HepG2 (cell line): Measurements from ENCODE around the gene MRPL37. TPM values are rescaled to one million over a fixed set of nuclear protein-coding genes. Genes with fewer than 3 reads are reported as not detected.

Experiments
- ATAC-seq: fragments of 200-7000 bp; cut with Tn5 transposase; 3 replicates; pipeline ENCODE4 v1.9.1; 2020; ENCODE audit warnings: mild to moderate bottlenecking, moderate library complexity
- BruUV-seq: library from RNA; stranded (reverse); fragments of 400-500 nt; replicated peaks from 2 replicates; lab custom pipeline; 2021; lab: Mats Ljungman, UMichigan
- CTCF ChIA-PET: fragments of 300-600 bp; formaldehyde crosslinking; extraction: SDS; loops from one replicate; lab custom pipeline; 2021; ENCODE audit warnings: low total read pairs, inconsistent platforms, low intra/inter-chr PET ratio; lab: Yijun Ruan, JAX
- POLR2A ChIA-PET: fragments of 350-600 bp; sonication (Branson Sonifier 250); formaldehyde crosslinking; loops from one replicate; lab custom pipeline; 2020; ENCODE audit warnings: antibody characterized with exemption, inconsistent platforms; lab: Yijun Ruan, JAX
- DNase-seq: peaks from one replicate; pipeline ENCODE4 v3.0.0-alpha.2; 2015; ENCODE audit warnings: low spot score
- FAIRE-seq: peaks from 3 replicates; lab custom pipeline; 2011; peaks lifted over from hg19 to GRCh38; lab: Jason Lieb, UNC
- H2AFZ ChIP-seq: one replicate; pipeline ENCODE4 v1.6.1; 2011; ENCODE audit warnings: low read length, inconsistent platforms
- H3K27ac ChIP-seq: fragments of 300-600 bp; 3 replicates; pipeline ENCODE4 v1.8.0; 2011; ENCODE audit warnings: mixed run types, mild to moderate bottlenecking, mixed read lengths, low read length, inconsistent platforms; ENCODE audit not compliant: insufficient read depth; ENCODE audit errors: extremely low read length
- H3K27me3 ChIP-seq, 2 experiments: fragments of 200-600 bp in 1 of 2; 2 replicates in 1 of 2; 3 replicates in 1 of 2; pipeline versions ENCODE4 v1.6.0 to v1.8.0; 2011; ENCODE audit warnings: low read length in 2 of 2, mild to moderate bottlenecking in 2 of 2, moderate library complexity in 2 of 2, inconsistent platforms in 1 of 2; ENCODE audit not compliant: insufficient read depth in 2 of 2, control insufficient read depth in 1 of 2
- H3K36me3 ChIP-seq, 2 experiments: fragments of 200-600 bp in 1 of 2; replicated peaks in 1 of 2; 2 replicates in 1 of 2; 3 replicates in 1 of 2; pipeline versions ENCODE4 v1.5.1 to v1.8.0; 2011; ENCODE audit warnings: low read length in 2 of 2, inconsistent platforms in 1 of 2; ENCODE audit not compliant: insufficient read depth in 2 of 2, control insufficient read depth in 1 of 2
- H3K4me1 ChIP-seq: 2 replicates; pipeline ENCODE4 v1.5.1; 2012; ENCODE audit warnings: low read length, inconsistent platforms; ENCODE audit not compliant: insufficient read depth
- H3K4me2 ChIP-seq: 2 replicates; pipeline ENCODE4 v1.6.0; 2011; ENCODE audit warnings: low read depth, low read length, inconsistent platforms
- H3K4me3 ChIP-seq, 3 experiments: fragments of 200-600 bp in 1 of 3; sonication (generic), shearing (Covaris generic) in 1 of 3; replicated peaks in 1 of 3; 2 replicates each; pipeline ENCODE4 v1.5.1; 2011 to 2016; ENCODE audit warnings: low read length in 3 of 3, inconsistent platforms in 2 of 3, low read depth in 2 of 3, mild to moderate bottlenecking in 2 of 3, control low read depth in 1 of 3, mixed read lengths in 1 of 3; ENCODE audit not compliant: insufficient read depth in 1 of 3
- H3K79me2 ChIP-seq: one replicate; pipeline ENCODE4 v1.6.1; 2011; ENCODE audit warnings: low read length, inconsistent platforms; ENCODE audit not compliant: insufficient read depth
- H3K9ac ChIP-seq: 2 replicates; pipeline ENCODE4 v1.6.0; 2011; ENCODE audit warnings: mild to moderate bottlenecking, low read depth, low read length, inconsistent platforms; ENCODE audit not compliant: insufficient read depth
- H3K9me3 ChIP-seq: 2 replicates; pipeline ENCODE4 v1.5.1; 2012; ENCODE audit warnings: mild to moderate bottlenecking, low read length
- H4K20me1 ChIP-seq: 2 replicates; pipeline ENCODE4 v1.6.0; 2011; ENCODE audit warnings: inconsistent platforms, mild to moderate bottlenecking, low read length, moderate library complexity; ENCODE audit not compliant: insufficient read depth
- ATF1 ChIP-seq: IDR thresholded peaks from 2 replicates; pipeline ENCODE4 v1.6.1; 2016; ENCODE audit warnings: mild to moderate bottlenecking, control low read depth
- BRD4 ChIP-seq: sonication (generic); formaldehyde crosslinking; IDR thresholded peaks from 2 replicates; pipeline ENCODE4 v1.4.0; 2020; ENCODE audit warnings: missing genetic modification reagents
- CHD2 ChIP-seq: IDR thresholded peaks from 2 replicates; pipeline ENCODE4 v1.6.1; 2011; ENCODE audit warnings: low read depth, low read length, improper control_type of control experiment
- NONO ChIP-seq, 2 experiments: fragments of 450-650 bp in 1 of 2; sonication (generic) in 1 of 2; formaldehyde crosslinking in 1 of 2; IDR thresholded peaks in 1 of 2; conservative IDR thresholded peaks in 1 of 2; 2 replicates each; pipeline versions ENCODE4 v1.6.1 to v1.8.0; 2017 to 2022; ENCODE audit warnings: mild to moderate bottlenecking in 1 of 2, missing genetic modification reagents in 1 of 2, moderate library complexity in 1 of 2
- SP5 ChIP-seq: IDR thresholded peaks from 2 replicates; pipeline ENCODE4 v1.6.1; 2016; ENCODE audit warnings: low read depth, borderline replicate concordance
- SRY ChIP-seq: sonication (generic); formaldehyde crosslinking; IDR thresholded peaks from 2 replicates; pipeline ENCODE4 v1.8.0; 2022; ENCODE audit warnings: mild to moderate bottlenecking, missing genetic modification reagents
- ZNF292 ChIP-seq: sonication (generic); formaldehyde crosslinking; IDR thresholded peaks from 2 replicates; pipeline ENCODE4 v1.8.1; 2022; ENCODE audit warnings: mild to moderate bottlenecking, low read depth, missing genetic modification reagents, borderline replicate concordance
- ZNF44 ChIP-seq: sonication (generic); formaldehyde crosslinking; IDR thresholded peaks from 2 replicates; pipeline ENCODE4 v1.5.1; 2020; ENCODE audit warnings: mild to moderate bottlenecking, missing genetic modification reagents
- ZNF660 ChIP-seq: sonication (generic); formaldehyde crosslinking; IDR thresholded peaks from 2 replicates; pipeline ENCODE4 v1.5.1; 2020; ENCODE audit warnings: mild to moderate bottlenecking, low read depth, missing genetic modification reagents, borderline replicate concordance
- ZNF780A ChIP-seq: sonication (generic); formaldehyde crosslinking; IDR thresholded peaks from 2 replicates; pipeline ENCODE4 v1.8.0; 2022; ENCODE audit warnings: mild to moderate bottlenecking, missing genetic modification reagents, moderate library complexity
- WGBS: methylation state at CpG from one replicate; pipeline ENCODE4 v1.1.6; 2017; ENCODE audit warnings: low lambda C conversion rate; 5-methylcytosine and 5-hydroxymethylcytosine counted together
- in situ Hi-C: cut with HindIII; loops from 2 replicates; pipeline ENCODE4 v1.10.0; 2017; ENCODE audit warnings: low pct_unique_long_range_greater_than_20kb; ENCODE audit not compliant: extremely low pct_ligation_motif_present
- intact Hi-C: fragments of 100-400 bp; cut with micrococcal nuclease; formaldehyde crosslinking; loops from one replicate; pipeline ENCODE4 v1.10.0; 2022; ENCODE audit not compliant: unreplicated experiment
- polyA plus RNA-seq, 8 experiments: library from polyadenylated mRNA; depleted of rRNA in 3 of 8; stranded (reverse) in 7 of 8; unstranded in 1 of 8; fragments of >200 nt; fragmentation: Illumina TruSeq in 4 of 8; extraction: Trizol in 4 of 8; gene quantifications; 2 replicates each; pipeline versions ENCODE4 v1.2.1 to v1.2.3, GENCODE V29; 2011 to 2016; ENCODE audit warnings: low read depth in 4 of 8, missing spikeins in 1 of 8, mixed read lengths in 1 of 8; ENCODE audit not compliant: insufficient read depth in 1 of 8
- total RNA-seq, 5 experiments: library from RNA; depleted of rRNA; stranded (reverse); fragments of >200 nt; fragmentation: Illumina TruSeq; extraction: Trizol; gene quantifications; 2 replicates each; pipeline ENCODE4 v1.2.3, GENCODE V29; 2016; ENCODE audit warnings: low read depth in 1 of 5
- TF ChIP-seq, protein P1 (sequence below): sonication (generic); formaldehyde crosslinking; IDR thresholded peaks from 2 replicates; pipeline ENCODE4 v1.4.0; 2020; ENCODE audit warnings: missing genetic modification reagents
- TF ChIP-seq, protein P2 (sequence below): sonication (generic); formaldehyde crosslinking; IDR thresholded peaks from 2 replicates; pipeline ENCODE4 v1.5.0; 2020; ENCODE audit warnings: mild to moderate bottlenecking, missing genetic modification reagents, moderate library complexity

MRPL37 gene
- total and polyA plus RNA-seq, 2 of the 13 experiments (the other 11 are each of a cell fraction or from before 2014, with no cell fraction given), result 31.7 to 127 TPM

DNA sequence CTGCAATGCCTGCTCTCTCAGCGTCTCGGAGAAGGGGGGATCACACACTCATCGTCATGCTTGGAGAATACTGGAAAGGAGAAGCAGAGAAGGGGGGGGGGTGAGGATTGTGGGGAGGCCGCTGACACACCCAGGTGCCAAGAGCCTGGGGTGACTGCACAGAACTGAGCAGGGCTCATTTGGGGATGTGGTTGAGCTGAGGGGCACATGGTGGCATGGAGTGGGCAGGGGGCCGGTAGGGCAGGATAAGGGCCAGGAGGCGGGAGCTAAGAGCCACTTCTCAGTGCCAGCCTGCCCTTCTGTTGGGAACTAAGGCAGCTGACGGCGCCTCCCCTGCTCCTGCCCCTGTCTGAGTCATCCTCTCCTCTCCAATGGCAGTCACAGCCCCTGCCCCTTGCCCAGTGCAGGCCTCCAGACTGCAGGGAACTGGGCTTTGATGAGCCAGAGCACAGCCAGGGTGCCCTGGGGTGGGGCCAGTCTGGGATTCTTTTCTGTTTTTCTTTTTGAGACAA is 27.2 kb downstream of the MRPL37 start (continued):
- TF ChIP-seq SRY (no peak), ZNF292 (CRISPR knock-in tag) (no peak), ATF1 (no peak), CHD2 (no peak), NONO (IDR thresholded peaks at IDR 0.05) (no peak), NONO (CRISPR knock-in tag; conservative IDR thresholded peaks at IDR 0.05) (no peak)
- TF ChIP-seq, all 625 proteins: peak for 2

DNA sequence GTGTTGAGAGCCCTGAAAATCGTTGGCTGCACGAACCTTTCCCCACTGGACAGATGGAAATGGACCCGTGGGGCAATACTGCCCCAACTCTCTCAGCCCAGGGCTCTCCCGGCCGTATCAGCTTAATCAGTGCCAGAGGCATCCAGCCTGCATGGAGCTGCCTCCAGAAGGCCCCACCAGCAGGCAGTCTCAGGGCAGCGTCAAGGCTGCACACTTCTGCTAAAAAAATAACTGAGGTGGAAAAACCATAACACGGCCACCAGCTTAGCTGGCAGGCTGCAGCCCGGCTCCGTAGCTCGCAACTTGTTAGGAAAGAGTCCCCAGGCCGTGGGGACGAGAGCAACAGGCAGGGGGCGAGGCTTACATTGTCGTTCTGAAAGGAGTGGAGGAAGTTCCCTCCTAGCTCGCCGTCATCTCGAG is 27.9 kb downstream of the MRPL37 start:
- DNase-seq (no peak), ATAC-seq (peak; percentile 9; the same call in 2 of the 3 replicates), FAIRE-seq (no peak)
- 94% methylated on average over 13 of the region's 17 CpGs for WGBS
- in situ Hi-C loops, result no loop called here
- ChIA-PET POLR2A (no interaction called here), CTCF (no interaction called here)
- Histone ChIP-seq H3K9ac (no peak overlapping the region), H3K27ac (no peak overlapping the region), H3K36me3 (peaks cover 2 to 5% of the 10 kb centered on the region in 2 experiments; a peak in 1 of 5 replicates), H3K79me2 (no peaks in the 10 kb centered on the region), H3K9me3 (no peaks in the 10 kb centered on the region), H3K27me3 (no peaks in the 10 kb centered on the region), H3K4me3 (no peak overlapping the region), H3K4me1 (no peaks in the 10 kb centered on the region), H4K20me1 (no peaks in the 10 kb centered on the region), H2AFZ (no peak overlapping the region), H3K4me2 (no peak overlapping the region)
- TF ChIP-seq SP5 (no peak), ZNF780A (CRISPR knock-in tag) (no peak), ZNF44 (CRISPR knock-in tag) (no peak), BRD4 (no peak), ZNF660 (CRISPR knock-in tag) (no peak)
- TF ChIP-seq, protein P1, sequence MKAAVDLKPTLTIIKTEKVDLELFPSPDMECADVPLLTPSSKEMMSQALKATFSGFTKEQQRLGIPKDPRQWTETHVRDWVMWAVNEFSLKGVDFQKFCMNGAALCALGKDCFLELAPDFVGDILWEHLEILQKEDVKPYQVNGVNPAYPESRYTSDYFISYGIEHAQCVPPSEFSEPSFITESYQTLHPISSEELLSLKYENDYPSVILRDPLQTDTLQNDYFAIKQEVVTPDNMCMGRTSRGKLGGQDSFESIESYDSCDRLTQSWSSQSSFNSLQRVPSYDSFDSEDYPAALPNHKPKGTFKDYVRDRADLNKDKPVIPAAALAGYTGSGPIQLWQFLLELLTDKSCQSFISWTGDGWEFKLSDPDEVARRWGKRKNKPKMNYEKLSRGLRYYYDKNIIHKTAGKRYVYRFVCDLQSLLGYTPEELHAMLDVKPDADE (CRISPR knock-in tag), result no peak
- TF ChIP-seq, protein P2, sequence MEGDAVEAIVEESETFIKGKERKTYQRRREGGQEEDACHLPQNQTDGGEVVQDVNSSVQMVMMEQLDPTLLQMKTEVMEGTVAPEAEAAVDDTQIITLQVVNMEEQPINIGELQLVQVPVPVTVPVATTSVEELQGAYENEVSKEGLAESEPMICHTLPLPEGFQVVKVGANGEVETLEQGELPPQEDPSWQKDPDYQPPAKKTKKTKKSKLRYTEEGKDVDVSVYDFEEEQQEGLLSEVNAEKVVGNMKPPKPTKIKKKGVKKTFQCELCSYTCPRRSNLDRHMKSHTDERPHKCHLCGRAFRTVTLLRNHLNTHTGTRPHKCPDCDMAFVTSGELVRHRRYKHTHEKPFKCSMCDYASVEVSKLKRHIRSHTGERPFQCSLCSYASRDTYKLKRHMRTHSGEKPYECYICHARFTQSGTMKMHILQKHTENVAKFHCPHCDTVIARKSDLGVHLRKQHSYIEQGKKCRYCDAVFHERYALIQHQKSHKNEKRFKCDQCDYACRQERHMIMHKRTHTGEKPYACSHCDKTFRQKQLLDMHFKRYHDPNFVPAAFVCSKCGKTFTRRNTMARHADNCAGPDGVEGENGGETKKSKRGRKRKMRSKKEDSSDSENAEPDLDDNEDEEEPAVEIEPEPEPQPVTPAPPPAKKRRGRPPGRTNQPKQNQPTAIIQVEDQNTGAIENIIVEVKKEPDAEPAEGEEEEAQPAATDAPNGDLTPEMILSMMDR (CRISPR knock-in tag), result 0 out of 2 replicates have a peak, but pooled peaks have one; percentile 4
- BruUV-seq, result no TSS peak
- intact Hi-C loops, result no loop called here
